GM19395 (cell line): ENCODE measurements around the gene BANF2.
"Not testable (repeated sequence)": the region's sequence is repeated elsewhere in the genome, so short reads cannot be mapped to it uniquely, and the experiment has no call there.

Source experiments
- ATAC-seq: cut with Tn5 transposase; IDR thresholded peaks from one replicate; pipeline ENCODE4 v1.9.1; 2021; ENCODE audit warnings: mild to moderate bottlenecking, moderate library complexity; ENCODE audit not compliant: unreplicated experiment

The BANF2 gene

DNA sequence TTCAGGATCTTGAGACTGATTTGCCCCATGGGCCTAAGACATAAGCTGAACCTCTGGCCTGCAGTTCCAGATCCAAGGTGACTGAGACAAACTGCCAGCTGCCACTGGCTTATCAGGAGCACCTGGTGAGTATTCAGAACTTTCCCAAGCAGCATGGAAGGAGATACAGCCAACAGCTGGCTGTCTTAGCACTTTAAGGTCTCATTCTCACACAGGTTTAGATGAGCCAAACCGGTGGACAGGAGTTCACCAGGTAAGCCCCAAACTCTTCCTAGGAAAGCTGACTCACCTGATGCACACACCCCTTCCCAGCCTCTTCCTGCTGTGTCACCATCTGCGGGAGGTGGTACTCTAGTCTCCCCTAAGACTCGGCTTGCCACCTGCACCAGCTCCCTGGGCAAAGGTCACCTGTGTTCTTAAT, at the start of gene BANF2:
TSS of gene BANF2 (plus strand) at position 36 of the 421 bp plus-strand sequence. CDS start 25,060 bp downstream, outside the sequence.
- no peak for ATAC-seq

DNA sequence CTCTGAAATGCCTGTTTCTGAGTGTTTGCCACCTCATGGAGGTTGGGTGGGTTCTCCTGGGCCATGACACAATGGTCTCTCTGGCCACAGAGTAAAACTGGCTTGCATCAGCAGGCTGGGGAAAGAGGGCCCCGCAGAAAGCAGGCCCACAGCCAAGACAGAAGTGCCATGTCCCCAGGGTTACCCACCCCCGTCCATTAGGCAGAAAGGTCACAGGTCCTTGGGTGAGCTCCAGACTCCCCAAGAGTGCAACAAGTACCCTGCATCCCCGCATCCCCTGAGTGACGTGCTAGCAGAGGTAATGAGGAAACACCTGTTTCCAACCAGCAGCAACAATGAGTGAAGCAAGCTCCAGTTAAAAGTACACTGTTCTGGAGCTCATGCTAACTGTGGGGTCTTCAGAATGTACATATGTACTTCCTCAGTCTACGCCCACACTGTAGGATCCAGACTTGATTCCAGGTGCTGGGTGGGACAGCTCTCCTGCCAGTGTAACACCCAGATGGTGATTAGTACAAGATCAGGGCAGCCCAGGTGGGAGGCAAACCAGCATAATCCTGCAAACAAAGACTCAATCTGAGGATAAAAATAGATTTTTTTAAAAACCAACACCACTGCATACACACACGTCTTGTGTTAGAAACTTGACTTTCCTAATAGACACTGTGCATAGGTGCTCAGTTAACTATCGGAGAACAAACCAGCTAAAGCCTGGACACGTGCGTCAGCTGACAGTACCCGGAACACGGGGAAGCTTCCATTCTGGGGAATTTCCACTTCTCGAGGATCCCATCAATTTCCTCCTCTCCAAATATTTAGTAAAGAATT, 49.3 kb upstream of the BANF2 start:
- no peak for ATAC-seq

DNA sequence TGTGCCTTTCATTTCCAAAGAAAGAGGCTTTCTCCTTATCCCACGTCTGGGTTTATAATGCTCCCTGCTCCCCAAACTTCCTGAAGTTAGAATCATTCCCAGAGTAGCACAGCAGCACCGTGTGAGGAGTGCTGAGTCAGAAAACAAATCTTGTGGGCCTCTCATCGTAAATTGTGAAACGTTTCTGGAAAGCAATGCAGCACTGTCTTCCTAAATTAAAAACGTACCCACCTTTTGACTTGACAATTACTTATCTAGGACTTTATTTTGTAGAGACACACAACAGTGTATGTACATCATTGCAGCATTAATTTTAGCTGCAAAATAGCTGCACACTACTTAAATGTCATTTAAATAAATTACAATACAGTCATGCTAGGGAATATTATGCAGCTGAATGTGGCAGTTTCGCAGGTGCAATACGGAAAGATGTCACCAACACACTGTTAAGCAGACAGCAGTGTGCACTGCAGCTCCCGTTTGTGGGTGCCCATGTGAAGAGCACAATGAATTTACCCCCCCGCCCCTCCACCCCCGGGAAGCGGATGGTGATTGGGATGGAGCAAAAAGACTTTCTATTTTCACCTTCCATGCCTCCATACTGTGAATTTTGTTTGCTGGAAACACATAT, 48.5 kb upstream of the BANF2 start:
- no peak for ATAC-seq

DNA sequence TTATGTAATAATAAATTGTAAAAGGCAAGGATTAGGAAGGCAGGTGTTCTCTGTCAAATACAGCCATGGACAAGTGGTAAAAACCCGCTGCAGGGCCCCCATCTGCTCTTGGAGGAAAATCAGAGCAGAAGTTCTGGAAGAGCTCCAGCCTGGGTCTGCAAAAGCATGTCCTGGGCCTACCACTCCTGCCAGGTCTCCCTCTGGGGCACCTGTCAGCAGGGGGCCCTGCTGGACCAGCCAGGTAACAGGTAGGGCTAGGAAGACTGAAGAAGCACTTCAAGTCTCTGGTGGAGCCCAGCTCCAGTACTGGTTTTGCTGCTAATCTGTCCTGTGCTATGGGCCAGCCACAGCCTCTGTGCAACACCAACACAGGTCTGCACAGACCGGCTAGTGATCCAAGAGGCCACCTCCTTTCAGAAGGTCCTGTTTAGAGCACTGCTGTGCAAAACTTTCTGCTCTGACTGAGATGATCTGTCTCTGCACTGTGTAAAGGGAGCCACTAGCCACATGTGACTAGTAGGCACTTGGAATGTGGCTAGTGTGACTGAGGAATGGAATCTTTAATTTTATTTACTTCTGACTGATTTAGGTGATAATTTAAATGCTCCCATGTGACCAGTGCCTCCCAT, 47.9 kb upstream of the BANF2 start:
- no peak for ATAC-seq

DNA sequence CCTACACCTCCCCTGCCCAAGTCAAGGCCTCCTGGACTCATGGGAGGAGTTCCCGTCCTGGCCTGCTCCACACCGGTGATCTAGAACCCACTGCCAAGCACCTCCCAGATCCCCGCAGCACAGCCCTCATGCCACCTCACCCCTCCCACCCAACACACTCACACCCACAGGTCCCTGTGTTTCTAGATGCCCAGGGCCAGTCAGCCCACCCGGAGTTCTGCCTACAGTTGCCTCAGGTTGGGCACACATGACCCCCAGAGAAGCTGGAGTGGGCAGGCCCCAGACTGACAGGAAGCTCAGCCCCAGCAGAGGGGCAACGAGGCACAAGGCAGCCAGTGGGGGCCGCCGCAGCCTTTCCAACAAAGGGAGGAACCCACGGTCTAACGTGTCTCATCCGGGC, 47.4 kb upstream of the BANF2 start:
- ATAC-seq: no peak

DNA sequence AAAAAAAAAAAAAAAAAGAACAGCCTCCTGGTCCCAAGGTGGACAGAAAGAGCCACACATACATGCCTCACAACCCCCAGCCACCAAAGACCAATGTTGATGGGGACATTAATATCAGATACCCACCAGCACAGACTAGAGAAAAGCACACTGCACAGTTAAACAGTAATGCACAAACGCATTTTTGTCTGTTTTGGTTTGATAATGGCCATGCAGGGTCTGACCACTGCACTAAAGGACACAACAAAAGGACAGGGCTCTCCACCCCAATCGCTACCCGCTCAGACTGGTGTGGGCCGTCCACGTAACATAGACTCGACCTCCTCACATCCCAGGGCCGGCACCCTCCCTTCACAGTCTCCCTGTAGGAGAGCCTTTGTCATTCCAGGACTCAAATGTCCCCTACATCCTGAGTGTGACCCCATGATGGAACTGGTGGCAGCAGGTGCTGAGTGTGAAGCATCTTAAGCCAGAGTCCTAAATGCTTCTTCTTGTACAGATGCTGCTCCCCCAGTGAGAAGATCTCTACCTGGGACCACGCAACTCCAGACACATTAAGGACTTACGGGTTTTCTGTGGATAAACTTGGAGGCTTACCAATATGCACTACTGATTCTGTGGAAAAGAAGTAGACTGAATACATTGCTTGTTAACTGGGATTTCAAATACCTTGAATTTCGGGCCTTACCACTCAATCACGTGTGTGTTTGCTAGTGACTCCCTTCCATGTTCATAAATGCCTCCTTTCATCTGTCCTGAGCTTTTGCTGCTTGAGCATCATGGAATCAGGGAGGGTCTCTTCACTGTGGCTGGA, 45.7 kb upstream of the BANF2 start:
- ATAC-seq: no peak

DNA sequence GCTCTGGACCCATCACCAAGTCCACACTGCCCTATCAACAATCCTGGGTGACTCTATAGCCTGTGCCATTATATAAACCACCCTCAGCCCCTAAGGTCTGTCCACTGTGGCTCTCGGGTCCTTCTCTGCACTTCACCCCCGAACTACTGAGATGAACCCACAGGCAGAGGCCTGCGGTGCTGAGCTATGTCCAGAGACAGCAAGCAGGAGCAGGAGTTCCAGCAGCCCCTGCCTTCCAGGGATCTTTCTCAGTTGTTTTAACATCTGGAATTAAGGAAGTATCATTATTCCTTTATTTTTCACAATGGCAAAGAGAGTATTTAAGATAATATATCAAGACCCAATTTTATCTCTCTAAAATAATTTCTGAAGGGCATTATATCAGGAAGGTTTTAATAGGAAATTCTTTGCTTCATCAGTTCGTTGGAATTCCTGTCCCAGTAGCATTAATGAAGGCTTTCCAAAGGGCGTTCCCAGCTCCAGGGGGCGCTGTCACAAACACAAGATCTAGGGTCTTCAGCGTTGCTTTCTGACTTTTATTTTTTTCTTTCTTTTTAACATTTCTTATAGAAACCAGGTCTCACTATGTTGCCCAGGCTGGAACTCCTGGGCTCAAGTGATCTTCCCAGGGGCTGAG, 45.0 kb upstream of the BANF2 start:
- ATAC-seq: no peak

DNA sequence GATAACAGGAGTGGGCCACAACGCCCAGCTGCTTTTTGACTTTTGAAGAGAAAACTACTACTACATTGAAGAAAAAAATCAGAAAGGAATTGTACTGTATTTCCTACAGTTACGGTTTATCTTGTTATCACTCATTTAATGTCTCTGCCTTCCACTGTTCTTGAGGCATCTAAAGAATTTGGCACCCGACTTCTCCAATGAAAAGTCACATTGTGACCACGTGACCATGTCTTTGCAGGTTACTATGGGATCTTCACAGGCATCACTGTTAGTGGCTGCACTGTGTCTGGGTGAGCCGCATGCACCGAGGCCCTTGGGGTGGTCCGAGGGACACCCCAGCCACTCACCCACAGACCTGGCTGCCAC, 44.5 kb upstream of the BANF2 start:
- no peak for ATAC-seq

DNA sequence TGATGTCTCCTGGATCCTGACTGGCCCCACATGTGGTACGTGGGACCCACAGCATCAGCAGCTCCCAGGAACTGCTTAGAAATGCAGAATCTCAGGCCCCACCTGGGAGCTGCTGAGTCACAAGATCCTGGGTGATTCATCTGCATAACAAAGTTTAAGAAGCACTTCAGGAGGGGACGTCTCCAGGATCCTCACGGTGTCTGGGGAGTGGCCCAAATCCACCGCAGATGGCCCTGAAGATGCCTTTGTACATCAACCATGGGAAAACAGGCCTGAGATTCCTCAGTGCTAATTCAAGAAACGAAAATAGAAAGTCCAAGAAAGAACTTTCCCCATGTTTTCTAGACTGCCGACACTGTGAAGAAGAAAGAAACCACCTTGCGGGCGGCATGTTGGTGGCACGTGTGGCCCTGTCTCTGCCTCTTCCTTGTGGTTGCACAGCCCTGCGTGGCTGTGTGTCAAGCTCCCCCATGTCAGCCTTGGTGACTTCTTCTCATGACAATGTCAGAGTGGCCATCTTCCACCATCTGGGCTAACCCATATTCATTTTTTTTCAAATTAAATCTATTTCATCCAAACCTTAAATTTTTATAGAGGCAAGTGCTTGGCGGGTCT, 43.8 kb upstream of the BANF2 start:
- ATAC-seq: no peak

DNA sequence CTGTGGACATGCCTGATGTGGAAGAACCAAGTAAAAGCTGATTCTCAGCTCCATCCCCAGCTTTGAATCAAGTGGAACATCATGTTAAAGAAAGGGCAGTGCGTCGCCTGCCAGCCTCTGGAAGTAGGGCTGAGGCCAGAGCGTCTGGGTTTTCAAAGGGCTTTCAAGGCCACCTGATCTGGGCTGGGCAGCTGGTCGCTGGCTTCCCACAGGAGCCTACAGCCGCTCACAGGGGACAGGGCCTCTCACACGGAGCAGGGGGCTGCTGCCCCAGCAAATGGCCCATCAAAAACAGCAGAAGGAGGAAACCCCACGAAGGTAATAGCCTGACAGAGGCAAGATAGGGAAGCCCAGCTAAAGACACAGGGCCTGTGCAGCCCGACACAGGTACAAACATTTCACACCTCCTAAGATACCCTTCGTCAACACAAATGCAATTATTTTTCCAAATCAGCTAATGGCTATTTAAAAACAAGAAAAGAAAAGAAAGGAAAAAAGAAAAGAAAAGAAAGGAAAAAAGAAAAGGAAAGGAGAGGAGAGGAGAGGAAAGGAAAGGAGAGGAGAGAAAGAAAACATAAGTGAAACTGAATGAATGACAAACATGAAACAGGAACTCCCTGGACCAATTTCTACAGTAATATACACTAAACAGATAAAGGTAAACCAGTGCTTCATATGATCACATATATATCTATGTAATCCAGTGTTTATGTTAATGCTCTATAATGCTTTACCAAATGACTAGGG, 42.5 kb upstream of the BANF2 start:
- ATAC-seq: no peak

DNA sequence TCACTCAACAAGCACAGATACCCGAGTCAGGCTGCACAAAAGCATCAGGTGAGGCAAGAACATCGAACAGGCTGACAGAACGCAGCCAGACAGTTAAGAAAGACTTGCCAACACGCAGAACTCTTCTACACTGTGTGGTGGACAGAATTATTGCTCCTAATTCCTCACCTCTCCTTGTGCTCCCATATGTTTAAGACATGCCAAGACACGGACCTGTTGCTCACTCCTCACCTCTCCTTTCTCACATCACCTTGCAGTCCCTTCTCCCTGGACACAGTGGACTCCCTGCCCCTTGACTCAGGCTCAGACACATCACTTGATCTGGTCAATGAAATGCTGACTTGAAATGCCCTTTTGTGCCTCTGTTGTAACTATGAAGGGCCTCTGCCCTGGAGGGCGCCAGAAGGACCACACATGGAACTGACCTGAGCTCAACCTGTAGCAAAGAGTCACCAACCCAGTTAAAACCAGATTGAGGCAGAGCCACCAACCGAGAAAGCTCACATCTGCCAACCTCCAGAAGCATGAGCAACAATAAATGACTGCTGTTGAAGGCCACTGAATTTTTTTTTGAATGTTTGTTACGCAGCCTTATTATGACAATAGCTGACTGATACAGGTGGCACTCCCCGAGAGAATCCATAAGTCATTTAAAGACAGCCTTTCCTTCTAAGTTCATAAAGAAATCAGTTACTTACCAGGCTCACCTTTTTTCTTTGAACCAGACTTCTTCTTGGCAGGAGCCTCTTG, 41.7 kb upstream of the BANF2 start:
- ATAC-seq: no peak

DNA sequence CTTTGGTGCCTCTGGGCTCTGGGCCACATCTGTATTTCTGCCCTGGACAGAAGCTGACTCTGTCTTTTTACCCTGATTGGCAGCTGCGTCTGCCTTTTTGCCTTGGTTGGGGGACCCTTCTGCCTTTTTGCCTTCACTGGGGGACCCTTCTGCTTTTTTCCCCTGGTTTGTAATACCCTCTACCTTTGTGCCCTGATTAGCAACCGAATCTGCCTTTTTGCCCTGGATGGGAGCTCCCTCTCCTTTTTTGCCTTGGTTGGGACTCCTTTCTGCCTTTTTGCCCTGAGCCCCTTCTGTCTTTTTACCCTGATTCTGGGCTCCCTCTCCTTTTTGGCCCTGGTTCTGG, 41.1 kb upstream of the BANF2 start:
- no peak for ATAC-seq

DNA sequence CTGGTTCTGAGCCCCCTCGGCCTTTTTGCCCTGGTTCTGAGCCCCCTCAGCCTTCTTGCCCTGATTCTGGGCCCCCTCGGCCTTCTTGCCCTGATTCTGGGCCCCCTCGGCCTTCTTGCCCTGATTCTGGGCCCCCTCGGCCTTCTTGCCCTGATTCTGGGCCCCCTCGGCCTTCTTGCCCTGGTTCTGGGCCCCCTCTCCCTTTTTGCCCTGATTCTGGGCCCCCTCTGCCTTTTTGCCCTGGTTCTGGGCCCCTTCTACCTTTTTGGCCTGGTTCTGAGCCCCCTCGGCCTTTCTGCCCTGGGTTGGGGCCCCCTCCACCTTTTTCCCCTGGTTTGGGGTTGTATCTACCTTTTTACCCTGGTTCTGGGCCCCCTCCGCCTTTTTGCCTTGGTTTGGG, 40.4 kb upstream of the BANF2 start:
- ATAC-seq: not testable (repeated sequence)

DNA sequence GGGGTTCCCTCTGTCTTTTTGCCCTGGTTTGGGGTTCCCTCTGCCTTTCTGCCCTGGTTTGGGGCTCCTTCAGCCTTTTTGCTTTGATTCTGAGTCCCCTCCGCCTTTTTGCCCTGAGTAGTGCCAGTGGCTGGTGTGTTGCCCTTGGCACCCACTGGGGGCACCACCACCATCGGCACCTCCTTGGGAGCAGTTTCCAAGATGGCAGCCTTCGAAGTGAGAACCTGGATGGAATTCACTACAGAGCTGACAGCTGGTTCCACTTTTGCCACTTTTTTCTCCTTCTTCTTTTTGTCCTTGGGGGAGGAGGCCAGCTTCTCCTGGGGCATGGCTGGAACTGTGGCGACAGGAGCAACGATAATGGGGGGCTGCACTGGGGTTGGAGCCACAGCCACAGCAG, 40.0 kb upstream of the BANF2 start:
- ATAC-seq: no peak

DNA sequence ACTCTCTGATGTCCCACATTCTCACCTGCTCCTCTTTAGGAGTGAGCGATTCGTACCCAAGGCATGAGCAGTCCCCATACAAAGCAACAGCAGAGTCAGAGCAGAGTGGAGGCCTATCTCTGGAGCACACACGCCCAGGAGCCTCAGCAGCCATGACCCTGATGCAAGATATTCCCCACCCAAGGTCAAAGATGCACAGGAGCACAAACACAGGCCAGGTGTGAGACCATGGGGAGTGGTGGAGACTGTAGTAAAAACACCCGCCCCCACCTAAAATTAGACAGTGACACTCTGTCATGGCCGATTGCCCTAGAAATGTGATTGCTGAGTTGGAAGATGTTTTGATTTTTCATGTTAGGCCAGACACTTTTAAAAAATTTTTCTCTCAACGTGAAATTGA, 39.1 kb upstream of the BANF2 start:
- no peak for ATAC-seq

DNA sequence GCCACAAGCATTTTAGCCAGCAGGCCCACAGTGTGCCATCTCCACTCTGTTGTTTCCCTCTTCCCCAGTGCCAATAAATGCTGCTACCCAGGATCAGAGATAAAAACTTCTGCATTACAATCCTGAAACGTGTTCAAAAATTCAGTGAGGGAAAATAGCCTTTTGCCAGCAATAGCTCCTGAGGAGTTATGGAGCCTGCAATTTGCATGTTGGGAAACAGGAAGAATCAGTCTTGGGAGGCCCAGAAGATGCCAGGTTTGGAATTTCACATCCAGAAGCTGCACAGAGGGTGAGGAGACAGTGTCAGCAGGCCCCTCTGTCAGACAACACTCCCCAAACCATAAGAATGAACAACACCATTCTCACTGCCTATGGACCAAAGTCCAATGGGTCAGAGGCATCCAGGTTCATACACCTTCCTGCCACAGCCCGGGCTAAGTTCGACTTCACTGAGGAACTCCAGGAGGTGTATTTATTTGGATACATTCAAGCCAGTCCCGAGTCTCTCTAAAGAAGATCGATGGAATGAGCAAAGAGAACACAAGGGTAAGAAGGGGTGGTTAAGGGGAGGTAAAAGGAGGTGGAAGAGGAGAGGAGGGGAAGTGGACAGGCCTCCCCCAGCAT, 38.5 kb upstream of the BANF2 start:
- ATAC-seq: no peak

DNA sequence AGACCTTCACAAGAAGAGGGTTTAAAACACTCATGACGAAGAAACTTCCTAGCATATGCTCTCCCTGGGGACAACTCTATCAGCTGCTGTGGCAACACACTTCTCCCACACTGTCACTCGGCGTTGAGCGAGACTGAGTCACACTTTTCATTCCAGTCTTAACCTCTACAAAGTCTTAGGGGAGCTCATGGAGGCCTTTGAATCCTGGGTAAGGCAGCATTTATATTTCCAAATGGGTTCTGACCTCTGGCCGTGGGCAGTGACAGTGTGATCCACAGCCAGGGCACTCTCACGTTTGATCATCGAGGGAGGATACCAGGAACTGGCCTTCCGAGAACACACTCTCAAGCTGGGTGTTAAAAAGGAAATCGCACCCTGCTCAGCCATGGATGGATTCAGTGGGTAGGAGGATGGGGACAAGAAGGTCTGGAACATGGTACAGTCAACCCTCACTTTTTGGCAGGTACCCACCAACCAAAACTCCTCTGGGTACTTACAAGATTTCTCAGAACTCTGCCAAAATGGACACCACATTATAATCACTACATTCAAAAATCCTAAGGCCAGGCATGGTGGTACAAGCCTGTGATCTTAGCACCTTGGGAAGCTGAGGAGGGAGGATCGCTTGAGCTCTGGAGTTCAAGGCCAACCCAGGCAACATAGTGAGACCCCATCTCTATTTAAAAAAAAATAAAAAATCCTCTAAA, 37.3 kb upstream of the BANF2 start:
- ATAC-seq: no peak

DNA sequence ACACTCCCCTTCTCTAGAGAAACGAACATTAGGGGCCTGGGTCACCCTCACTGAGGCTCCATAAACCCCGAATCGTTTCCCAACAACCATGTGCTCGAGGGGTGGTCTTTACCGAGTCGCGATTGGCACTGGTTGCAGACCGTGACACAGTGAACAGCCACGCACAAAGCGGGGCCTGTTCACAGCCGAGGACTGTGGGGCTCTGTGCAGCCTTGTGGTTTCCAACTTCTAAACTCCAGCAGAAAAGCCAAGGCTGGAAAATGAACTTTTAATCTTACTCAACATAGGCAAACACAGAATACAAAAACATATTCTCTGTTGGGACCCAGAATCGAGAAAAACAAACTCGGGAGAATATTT, 36.7 kb upstream of the BANF2 start:
- no peak for ATAC-seq
